Heart left ventricle (tissue), 13 donors: Measurements from ENCODE around the gene PTPRN2.

Experiments used
- CTCF ChIP-seq, 12 donors: fragments of 200-600 bp; sonication (generic) in 4 of 12; IDR thresholded peaks; one replicate each; pipeline versions ENCODE4 v1.5.0 to v1.8.0; 2018 to 2022; ENCODE audit warnings: antibody characterized with exemption in 12 of 12, mild to moderate bottlenecking in 5 of 12
- POLR2A ChIP-seq, 2 donors: fragments of 450-650 bp; IDR thresholded peaks; one replicate each; pipeline ENCODE4 v1.6.1; 2017; ENCODE audit warnings: antibody characterized with exemption in 2 of 2, mild to moderate bottlenecking in 2 of 2, moderate library complexity in 2 of 2
- donor health status: ischemic (EF 13 %, LVEDD 7.1; RV severe dilation, severe dysfunction).
- donor health status: DM: no; HTN: yes; CAD: no.
- donor health status: DM: no; HTN: no; CAD: no.
- donor health status: ischemic (EF 25% LVEDD 6.9; RV normal size, moderate dysfunction).
- donor health status: ischemic (EF 25% LVEDD 5.7; RV mildly dilated, moderate dysfunction).
- donor health status: ischemic (EF 35%, LVEDD 5.7; RV mildly dilated, moderate dysfunction).
- donor health status: nonischemic (EF 11% LVEDD 7.7; RV severe dilation, severe dysfunction).
- donor health status: DM: yes; HTN: yes; CAD: no.
- donor health status: PGD.
- donor health status: ischemic (EF 29% LVEDD 5.4; RV normal size, mild dysfunction).
- donor health status: nonischemic (EF 23%, LVEDD 6.1; RV moderate dilation, normal function).

- TF ChIP-seq CTCF (IDR thresholded peaks at IDR 0.05), result peak in 1 of 12 donors; percentile 19
- TF ChIP-seq POLR2A (IDR thresholded peaks at IDR 0.05), result no peak
Measured at GRCh38 chr7:158010961-158011693, 576.5 kb downstream of the PTPRN2 start.
